CD4-positive, alpha-beta T cell (primary cell): Measurements from ENCODE around the gene ECHS1. TPM values are rescaled to one million over a fixed set of nuclear protein-coding genes. Genes with fewer than 3 reads are reported as not detected.
A peak's percentile ranks its signal among the peaks of the same experiment; 100 is the strongest.
"Not testable (repeated sequence)": the region's sequence is repeated elsewhere in the genome, so short reads cannot be mapped to it uniquely, and the experiment has no call there.

Source experiments
- ATAC-seq: fragments of 200-7000 bp; cut with Tn5 transposase; one replicate; pipeline ENCODE4 v1.10.0; 2022; ENCODE audit warnings: mild to moderate bottlenecking; ENCODE audit not compliant: poor library complexity
- CTCF ChIA-PET: fragments of 350-600 bp; sonication (Branson Sonifier 250); formaldehyde crosslinking; loops from one replicate; lab custom pipeline; 2021; ENCODE audit warnings: antibody characterized with exemption, inconsistent platforms; lab: Charles Lee
- POLR2A ChIA-PET: fragments of 350-600 bp; sonication (Branson Sonifier 250); formaldehyde crosslinking; loops from one replicate; lab custom pipeline; 2021; ENCODE audit warnings: antibody characterized with exemption, inconsistent platforms; lab: Charles Lee
- DNase-seq, 14 experiments: peaks; one replicate each; pipeline ENCODE4 v3.0.0-alpha.2; 2013 to 2020; ENCODE audit warnings: mixed read lengths in 2 of 14
- H3K27ac ChIP-seq, 2 donors: one replicate each; pipeline versions ENCODE4 v1.5.1 to v1.7.0; 2013; ENCODE audit warnings: low read length in 2 of 2, low read depth in 1 of 2, mild to moderate bottlenecking in 1 of 2
- H3K27me3 ChIP-seq, 2 experiments: 1 replicate in 1 of 2; 2 replicates in 1 of 2; pipeline versions ENCODE4 v1.6.1 to v1.7.0; 2013; ENCODE audit warnings: low read length in 2 of 2, control low read depth in 1 of 2, mild to moderate bottlenecking in 1 of 2, moderate library complexity in 1 of 2; ENCODE audit not compliant: insufficient read depth in 2 of 2, control insufficient read depth in 1 of 2
- H3K36me3 ChIP-seq: one replicate; pipeline ENCODE4 v1.6.1; 2013; ENCODE audit warnings: low read length, control low read depth; ENCODE audit not compliant: insufficient read depth
- H3K4me1 ChIP-seq: one replicate; pipeline ENCODE4 v1.6.1; 2013; ENCODE audit warnings: low read length, control low read depth; ENCODE audit not compliant: insufficient read depth
- H3K4me3 ChIP-seq: one replicate; pipeline ENCODE4 v1.5.1; 2013; ENCODE audit warnings: mild to moderate bottlenecking, low read length, moderate library complexity
- H3K9me3 ChIP-seq, 2 experiments: 1 replicate in 1 of 2; 2 replicates in 1 of 2; pipeline versions ENCODE4 v1.6.1 to v1.7.0; 2013; ENCODE audit warnings: low read length in 2 of 2, mild to moderate bottlenecking in 2 of 2, control low read depth in 1 of 2, moderate library complexity in 1 of 2; ENCODE audit not compliant: control insufficient read depth in 1 of 2, insufficient read depth in 1 of 2
- H3K27ac Mint-ChIP-seq: one replicate; pipeline ENCODE4 v1.8.0; 2020; ENCODE audit warnings: mixed read lengths
- H3K27me3 Mint-ChIP-seq: one replicate; pipeline ENCODE4 v1.8.0; 2021; ENCODE audit warnings: mixed read lengths
- H3K36me3 Mint-ChIP-seq: one replicate; pipeline ENCODE4 v1.8.0; 2021; ENCODE audit warnings: low read depth, mixed read lengths
- H3K4me1 Mint-ChIP-seq: one replicate; pipeline ENCODE4 v1.8.0; 2021; ENCODE audit warnings: low read depth, mixed read lengths
- H3K4me3 Mint-ChIP-seq: one replicate; pipeline ENCODE4 v1.8.0; 2020; ENCODE audit warnings: mild to moderate bottlenecking, mixed read lengths
- H3K9me3 Mint-ChIP-seq: one replicate; pipeline ENCODE4 v1.8.0; 2020; ENCODE audit warnings: mixed read lengths
- intact Hi-C, 2 experiments: fragments of 100-400 bp; cut with DNase I in 1 of 2; cut with micrococcal nuclease in 1 of 2; formaldehyde crosslinking; loops; one replicate each; pipeline versions ENCODE4 v1.15.1 to v1.9.0; 2023 to 2025; cut with DNase I, micrococcal nuclease
- total RNA-seq, 174 experiments: library from RNA in 2 of 174; stranded (reverse) in 2 of 174; gene quantifications; one replicate each; pipeline ENCODE4 v1.2.3 and lab custom pipeline; 2021 to 2026
- TF ChIP-seq, protein P1 (sequence below): fragments of 200-600 bp; IDR thresholded peaks from one replicate; pipeline ENCODE4 v1.8.0; 2022; ENCODE audit warnings: antibody characterized with exemption, mild to moderate bottlenecking

Gene ECHS1
- total RNA-seq, 2 experiments from 2014 or later, result 7.6 to 8.3 TPM

- Histone ChIP-seq H3K27me3 (no peaks in the 10 kb centered on the region), H3K4me3 (peak overlapping the region; percentile 62), H3K36me3 (no peaks in the 10 kb centered on the region), H3K9me3 (no peaks in the 10 kb centered on the region), H3K4me1 (peaks cover 52% of the 10 kb centered on the region), H3K27ac (peak overlapping the region; percentile 70 to 78)
- intact Hi-C loops, result no loop called here
- Mint-ChIP-seq H3K27ac (peak overlapping the region; percentile 93), H3K36me3 (no peaks in the 10 kb centered on the region), H3K4me1 (peaks cover 42% of the 10 kb centered on the region), H3K9me3 (no peaks in the 10 kb centered on the region), H3K27me3 (no peaks in the 10 kb centered on the region), H3K4me3 (peak overlapping the region; percentile 88)
- CTCF ChIA-PET, result interaction anchor here (1.0 to 1.6 kb wide), 2 partner anchors 59 to 81 kb away, joined by 5 to 9 read pairs; no protein-coding TSS in a partner anchor
- POLR2A ChIA-PET, result interaction anchor here (0.7 to 2.6 kb wide), 6 partner anchors 11 to 81 kb away, joined by 3 to 19 read pairs (median 7); partner anchors contain the start of genes CALY, ECHS1, FUOM and PAOX
- peak in 10 of 14 experiments; percentile 36 to 71 (median 46) for DNase-seq
- TF ChIP-seq, protein P1, sequence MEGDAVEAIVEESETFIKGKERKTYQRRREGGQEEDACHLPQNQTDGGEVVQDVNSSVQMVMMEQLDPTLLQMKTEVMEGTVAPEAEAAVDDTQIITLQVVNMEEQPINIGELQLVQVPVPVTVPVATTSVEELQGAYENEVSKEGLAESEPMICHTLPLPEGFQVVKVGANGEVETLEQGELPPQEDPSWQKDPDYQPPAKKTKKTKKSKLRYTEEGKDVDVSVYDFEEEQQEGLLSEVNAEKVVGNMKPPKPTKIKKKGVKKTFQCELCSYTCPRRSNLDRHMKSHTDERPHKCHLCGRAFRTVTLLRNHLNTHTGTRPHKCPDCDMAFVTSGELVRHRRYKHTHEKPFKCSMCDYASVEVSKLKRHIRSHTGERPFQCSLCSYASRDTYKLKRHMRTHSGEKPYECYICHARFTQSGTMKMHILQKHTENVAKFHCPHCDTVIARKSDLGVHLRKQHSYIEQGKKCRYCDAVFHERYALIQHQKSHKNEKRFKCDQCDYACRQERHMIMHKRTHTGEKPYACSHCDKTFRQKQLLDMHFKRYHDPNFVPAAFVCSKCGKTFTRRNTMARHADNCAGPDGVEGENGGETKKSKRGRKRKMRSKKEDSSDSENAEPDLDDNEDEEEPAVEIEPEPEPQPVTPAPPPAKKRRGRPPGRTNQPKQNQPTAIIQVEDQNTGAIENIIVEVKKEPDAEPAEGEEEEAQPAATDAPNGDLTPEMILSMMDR, result no peak
- ATAC-seq, result peak; percentile 64
These were observed 16.0 kb upstream of the ECHS1 start for GRCh38 chr10:133388973-133389818.

DNA sequence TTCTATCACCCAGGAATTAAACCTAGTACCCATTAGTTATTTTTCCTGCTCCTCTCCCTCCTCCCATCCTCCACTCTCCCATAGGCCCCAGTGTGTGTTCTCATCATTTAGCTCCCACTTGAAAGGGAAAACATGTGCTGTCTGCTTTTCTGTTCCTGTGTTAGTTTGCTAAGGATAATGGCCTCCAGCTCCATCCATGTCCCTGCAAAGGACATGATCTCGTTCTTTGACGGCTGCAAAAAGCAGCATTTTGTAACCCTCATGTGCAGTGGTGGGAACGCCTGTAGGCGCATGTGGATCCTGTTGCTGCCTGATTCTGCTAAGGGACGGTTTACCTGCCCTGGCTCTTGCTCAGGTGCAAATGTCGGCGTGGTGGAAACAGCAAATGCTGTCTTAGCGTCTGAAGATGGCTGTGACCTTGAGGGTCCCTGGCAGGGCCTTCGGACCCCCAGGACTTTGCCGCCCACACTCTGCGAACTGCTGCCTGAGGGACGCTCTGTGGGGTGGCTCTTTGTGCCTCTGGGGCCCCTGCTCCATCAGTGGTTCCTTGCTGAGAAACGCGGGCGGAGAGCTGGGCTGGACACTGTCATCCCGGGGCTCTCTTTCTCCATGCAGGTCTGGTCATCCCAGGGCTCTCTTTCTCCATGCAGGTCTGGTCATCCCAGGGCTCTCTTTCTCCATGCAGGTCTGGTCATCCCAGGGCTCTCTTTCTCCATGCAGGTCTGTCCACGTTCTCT, 15.2 kb upstream of the ECHS1 start:
- Histone ChIP-seq H3K27ac (peak overlapping the region; percentile 70 to 78), H3K4me3 (peak overlapping the region; percentile 62), H3K36me3 (peaks cover 3% of the 10 kb centered on the region), H3K4me1 (peaks cover 48% of the 10 kb centered on the region), H3K27me3 (no peaks in the 10 kb centered on the region), H3K9me3 (no peaks in the 10 kb centered on the region)
- ATAC-seq (no peak), DNase-seq (peak in 1 of 14 experiments; percentile 15)
- intact Hi-C loops, result no loop called here
- Mint-ChIP-seq H3K4me3 (peak overlapping the region; percentile 88), H3K27ac (peak overlapping the region; percentile 93), H3K4me1 (peaks cover 38% of the 10 kb centered on the region), H3K36me3 (no peaks in the 10 kb centered on the region), H3K27me3 (no peaks in the 10 kb centered on the region), H3K9me3 (no peaks in the 10 kb centered on the region)
- TF ChIP-seq, protein P1, result no peak
- ChIA-PET CTCF (no interaction called here), POLR2A (interaction anchor here (0.8 to 2.6 kb wide), 6 partner anchors 10 to 52 kb away, joined by 3 to 19 read pairs (median 7); partner anchors contain the start of genes CALY, ECHS1, FUOM and PAOX)

GRCh38 chr10:133386951-133387350, 13.8 kb upstream of the ECHS1 start:
- H3K27ac Mint-ChIP-seq, H3K4me3 Mint-ChIP-seq, H3K4me3 ChIP-seq, DNase-seq, H3K9me3 ChIP-seq, CTCF ChIA-PET, H3K27me3 Mint-ChIP-seq, H3K9me3 Mint-ChIP-seq, H3K36me3 Mint-ChIP-seq, H3K27ac ChIP-seq, ATAC-seq, H3K27me3 ChIP-seq, H3K36me3 ChIP-seq, intact Hi-C loops, POLR2A ChIA-PET: not testable (repeated sequence)
- peaks cover 37% of the 10 kb centered on the region for H3K4me1 ChIP-seq
- H3K4me1 Mint-ChIP-seq, result peaks cover 39% of the 10 kb centered on the region
